Measurements from ENCODE around the gene MPHOSPH10.
"Not testable (repeated sequence)": the region's sequence is repeated elsewhere in the genome, so short reads cannot be mapped to it uniquely, and the experiment has no call there.

MPHOSPH10 gene

DNA sequence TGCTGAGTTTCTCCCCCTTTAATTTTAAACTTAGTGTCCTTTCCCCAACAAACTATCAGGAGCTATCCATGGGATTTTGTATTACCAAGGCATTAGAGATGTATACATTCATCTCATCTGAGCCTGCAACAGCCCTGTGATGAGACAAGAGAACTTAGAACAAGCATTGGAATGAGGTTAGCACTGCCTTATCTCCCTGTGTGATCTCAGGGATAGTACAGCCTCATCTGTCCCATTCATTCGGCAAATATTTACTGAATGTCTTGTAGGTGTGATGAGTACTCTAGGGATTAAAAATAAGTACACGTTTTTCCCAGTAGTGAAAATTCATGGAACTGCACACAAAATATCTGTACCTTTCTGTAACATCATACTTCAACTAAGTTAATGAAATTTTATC lies 50.9 kb downstream of the MPHOSPH10 start:
- no peak for DNase-seq

GRCh38 chr2:71183306-71184115 lies 53.1 kb downstream of the MPHOSPH10 start:
- not testable (repeated sequence) for DNase-seq

DNA sequence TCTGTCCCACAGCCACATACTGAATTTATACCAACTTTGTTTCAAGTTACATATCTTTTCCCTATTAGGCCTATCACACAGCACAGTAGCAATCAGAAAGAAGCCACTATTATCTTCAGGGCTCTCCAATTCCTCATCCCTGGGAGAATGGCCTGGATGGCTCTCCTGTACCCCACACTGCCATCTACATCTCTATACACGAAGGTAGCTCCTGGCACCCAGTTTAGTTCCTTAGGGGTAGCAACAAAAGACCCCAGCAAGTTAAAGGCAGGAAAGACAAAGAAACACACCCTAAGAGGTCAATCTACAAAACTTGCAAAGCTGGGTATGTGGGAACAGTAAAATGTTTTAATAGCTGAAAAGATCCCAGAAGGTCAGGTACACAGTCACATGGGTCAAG lies 56.5 kb downstream of the MPHOSPH10 start:
- DNase-seq, result no peak

- DNase-seq, result no peak
Observed at GRCh38 chr2:71187589-71187988, 57.2 kb downstream of the MPHOSPH10 start.

- no peak for DNase-seq
Observed at GRCh38 chr2:71190656-71191569, 60.5 kb downstream of the MPHOSPH10 start.

GRCh38 chr2:71191570-71191943 lies 61.1 kb downstream of the MPHOSPH10 start:
- DNase-seq, result no peak

Measured in GF-D8 (cell line).